MM.1S (cell line): ENCODE results near the gene PSME2.

Experiments used
- EZH2phosphoT487 ChIP-seq: fragments of 300-600 bp; sonication (generic); IDR thresholded peaks from 2 replicates; pipeline ENCODE4 v1.6.1; 2018; ENCODE audit warnings: antibody characterized with exemption, low read length
- TF ChIP-seq, protein P1 (sequence below): fragments of 300-600 bp; sonication (generic); IDR thresholded peaks from 2 replicates; pipeline ENCODE4 v1.5.1; 2016; ENCODE audit warnings: antibody characterized with exemption, low read length, mixed read lengths

- TF ChIP-seq, protein P1, sequence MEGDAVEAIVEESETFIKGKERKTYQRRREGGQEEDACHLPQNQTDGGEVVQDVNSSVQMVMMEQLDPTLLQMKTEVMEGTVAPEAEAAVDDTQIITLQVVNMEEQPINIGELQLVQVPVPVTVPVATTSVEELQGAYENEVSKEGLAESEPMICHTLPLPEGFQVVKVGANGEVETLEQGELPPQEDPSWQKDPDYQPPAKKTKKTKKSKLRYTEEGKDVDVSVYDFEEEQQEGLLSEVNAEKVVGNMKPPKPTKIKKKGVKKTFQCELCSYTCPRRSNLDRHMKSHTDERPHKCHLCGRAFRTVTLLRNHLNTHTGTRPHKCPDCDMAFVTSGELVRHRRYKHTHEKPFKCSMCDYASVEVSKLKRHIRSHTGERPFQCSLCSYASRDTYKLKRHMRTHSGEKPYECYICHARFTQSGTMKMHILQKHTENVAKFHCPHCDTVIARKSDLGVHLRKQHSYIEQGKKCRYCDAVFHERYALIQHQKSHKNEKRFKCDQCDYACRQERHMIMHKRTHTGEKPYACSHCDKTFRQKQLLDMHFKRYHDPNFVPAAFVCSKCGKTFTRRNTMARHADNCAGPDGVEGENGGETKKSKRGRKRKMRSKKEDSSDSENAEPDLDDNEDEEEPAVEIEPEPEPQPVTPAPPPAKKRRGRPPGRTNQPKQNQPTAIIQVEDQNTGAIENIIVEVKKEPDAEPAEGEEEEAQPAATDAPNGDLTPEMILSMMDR: no peak
- no peak for TF ChIP-seq EZH2phosphoT487
These were observed 8.7 kb upstream of the PSME2 start for GRCh38 chr14:24155100-24155499.
